ENCODE data around the gene INPP4B.
A peak's percentile ranks its signal among the peaks of the same experiment; 100 is the strongest.

The INPP4B gene

GRCh38 chr4:142719854-142720541 is 126.1 kb downstream of the INPP4B start:
- DNase-seq: peak; percentile 35

DNA sequence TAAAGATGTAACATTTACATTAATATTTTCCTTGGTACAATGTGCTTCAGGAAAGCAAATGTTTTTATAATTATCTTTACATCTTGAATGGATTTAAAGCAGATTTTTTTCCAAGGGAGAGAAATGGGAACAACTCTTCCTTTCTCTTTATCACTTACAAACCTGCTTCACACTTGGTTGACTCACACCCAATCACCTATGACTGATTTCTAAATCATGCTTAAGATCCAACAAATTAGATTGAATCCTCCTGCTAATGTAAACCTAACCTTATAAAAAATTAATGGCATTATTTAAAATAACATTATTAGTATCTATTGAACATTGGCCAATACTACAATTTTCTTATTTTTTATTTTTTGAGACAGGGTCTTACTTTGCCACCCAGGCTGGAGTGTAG is 127.1 kb downstream of the INPP4B start:
- DNase-seq: no peak

DNA sequence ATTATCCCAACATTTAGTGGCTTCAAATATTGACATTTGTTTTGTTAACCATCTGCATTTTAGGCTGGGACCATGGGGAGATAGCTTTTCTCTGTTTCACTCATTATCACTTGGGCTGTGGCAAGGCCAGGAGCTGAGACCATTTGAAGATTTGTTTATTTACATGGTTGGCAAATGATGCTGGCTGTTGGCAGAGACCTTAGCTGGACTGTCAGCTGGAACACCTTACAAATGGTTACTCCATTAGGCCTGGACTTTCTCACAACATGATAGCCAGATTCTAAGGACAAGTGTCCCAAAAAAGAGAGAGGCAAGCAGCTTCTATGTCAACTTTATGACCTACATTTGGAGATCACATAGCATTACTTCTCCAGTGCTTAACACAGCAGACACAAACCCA is 130.4 kb downstream of the INPP4B start:
- DNase-seq: no peak

GRCh38 chr4:142713282-142714030 is 132.6 kb downstream of the INPP4B start:
- peak; percentile 26 for DNase-seq

DNA sequence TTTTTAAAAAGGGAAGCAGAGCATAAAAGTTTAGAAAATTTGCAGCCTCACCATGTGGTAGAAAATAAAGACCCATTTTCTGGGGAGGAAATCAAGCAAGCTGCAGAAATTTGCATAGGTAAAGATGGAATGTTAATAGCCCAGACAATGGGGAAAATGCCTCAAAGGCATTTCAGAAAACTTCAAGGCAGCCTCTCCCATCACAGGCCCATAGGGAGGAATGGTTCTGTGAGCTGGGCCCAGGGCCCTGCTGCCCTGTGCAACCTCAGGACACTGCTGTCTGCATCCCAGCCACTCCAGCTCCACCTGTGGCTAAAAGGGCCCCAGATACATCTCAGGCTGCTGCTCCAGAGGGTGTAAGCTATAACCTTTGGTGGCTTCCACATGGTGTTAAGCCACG is 137.9 kb downstream of the INPP4B start:
- no peak for DNase-seq

DNA sequence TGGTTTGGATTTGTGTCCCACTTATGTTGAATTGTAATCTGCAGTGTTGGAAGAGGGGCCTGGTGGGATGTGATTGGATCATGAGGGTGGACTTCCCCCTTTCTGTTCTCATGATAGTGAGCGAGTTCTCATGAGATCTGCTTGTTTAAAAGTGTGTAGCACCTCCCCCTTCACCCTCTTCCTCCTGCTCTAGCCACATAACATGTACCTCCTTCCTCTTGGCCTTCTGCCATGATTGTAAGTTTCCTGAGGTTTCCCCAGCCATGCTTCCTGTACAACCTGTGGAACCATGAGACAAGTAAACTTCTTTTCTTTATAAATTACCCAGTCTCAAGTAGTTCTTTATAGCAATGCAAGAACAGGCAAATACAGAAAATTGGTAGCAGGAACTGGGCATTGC is 138.7 kb downstream of the INPP4B start:
- no peak for DNase-seq

GRCh38 chr4:142706381-142706780 is 139.7 kb downstream of the INPP4B start:
- no peak for DNase-seq

GRCh38 chr4:142705820-142706219 is 140.3 kb downstream of the INPP4B start:
- no peak for DNase-seq

DNA sequence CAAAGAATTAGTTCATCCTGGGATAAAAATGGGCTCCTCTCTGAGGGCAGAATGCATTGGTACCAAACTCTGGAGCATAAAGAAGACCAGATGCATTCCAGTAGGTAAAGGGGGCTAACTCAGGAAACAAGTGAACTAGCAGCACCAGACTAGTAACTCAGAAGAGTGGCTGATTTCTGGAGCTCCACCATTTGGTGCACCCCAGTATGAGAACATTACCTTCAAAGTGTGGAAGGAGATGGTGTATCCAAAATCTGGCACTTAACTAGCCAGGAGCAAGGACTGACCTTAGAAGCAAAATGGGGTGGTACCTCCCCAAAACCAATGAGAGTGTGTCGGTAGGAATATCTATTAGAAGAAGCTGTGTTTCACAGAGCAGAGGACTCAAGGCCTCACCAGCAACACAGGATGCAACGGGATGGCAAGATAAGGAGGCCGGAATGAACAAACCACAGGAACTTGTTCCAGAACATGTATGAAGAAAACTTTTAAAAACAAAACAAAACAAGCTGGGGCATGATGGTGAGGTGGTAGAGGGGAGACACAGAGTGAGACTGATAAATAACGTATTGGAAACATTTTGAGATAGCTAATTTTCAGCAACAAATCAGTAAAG is 142.3 kb downstream of the INPP4B start:
- no peak for DNase-seq

GRCh38 chr4:142701017-142701416 is 145.1 kb downstream of the INPP4B start:
- DNase-seq: no peak

DNA sequence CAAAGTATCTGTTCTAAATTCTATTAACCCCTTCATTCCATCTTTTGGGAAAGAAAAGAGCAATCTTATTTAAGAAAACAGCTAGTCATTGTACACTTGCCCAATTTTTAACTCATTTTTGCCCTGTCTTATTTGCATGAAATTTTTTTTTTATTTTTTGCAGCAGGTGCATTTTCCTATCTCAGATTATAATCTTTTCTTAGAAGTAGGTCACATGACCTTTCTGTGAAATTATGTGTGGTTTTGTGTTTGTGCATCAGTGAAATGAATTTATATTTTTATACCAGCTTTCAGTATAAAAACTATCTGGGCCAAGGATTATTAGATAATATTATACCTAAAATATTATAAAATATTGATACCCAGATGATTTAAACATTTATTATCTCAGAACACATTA is 145.6 kb downstream of the INPP4B start:
- DNase-seq: no peak

- DNase-seq: no peak
Observed at GRCh38 chr4:142698552-142698951, 147.5 kb downstream of the INPP4B start.

GRCh38 chr4:142697928-142698327 is 148.2 kb downstream of the INPP4B start:
- no peak for DNase-seq

- no peak for DNase-seq
Observed at GRCh38 chr4:142697320-142697719, 148.8 kb downstream of the INPP4B start.

- DNase-seq: no peak
Observed at GRCh38 chr4:142696334-142697122, 149.6 kb downstream of the INPP4B start.

- DNase-seq: no peak
Observed at GRCh38 chr4:142690406-142691163, 155.5 kb downstream of the INPP4B start.

DNA sequence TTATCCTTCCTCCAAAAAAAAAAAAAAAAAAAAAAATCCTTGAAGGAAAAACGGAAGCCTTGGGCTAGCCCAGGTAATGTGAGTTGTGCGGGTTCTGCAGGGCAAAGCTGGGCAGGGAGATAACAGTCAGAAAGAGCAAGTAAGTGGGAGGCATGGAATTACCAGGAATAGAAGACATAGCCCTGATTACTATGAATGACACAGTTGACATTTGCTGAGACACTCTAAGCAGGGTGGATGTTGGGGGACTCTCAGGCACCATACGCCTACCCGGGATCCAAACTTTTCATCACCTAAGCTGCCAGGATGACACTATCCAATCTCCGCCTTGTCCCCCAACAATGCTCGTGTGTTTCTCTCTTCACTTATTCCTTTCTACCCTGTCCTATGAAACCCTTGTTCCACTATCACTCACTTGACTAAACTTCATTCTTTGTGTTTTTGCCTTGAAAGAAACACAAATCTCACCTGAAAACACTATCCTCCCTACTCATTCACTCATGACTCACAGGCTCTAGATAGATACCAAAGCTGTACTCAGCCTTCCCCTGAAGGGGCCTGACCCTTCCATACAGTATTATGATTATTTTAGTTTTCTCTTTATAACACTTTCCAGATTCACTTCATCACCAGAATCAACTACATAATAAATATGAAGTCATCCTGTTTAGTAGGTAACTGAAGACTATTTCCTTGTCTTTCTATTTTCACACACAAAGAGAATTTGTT is 158.4 kb downstream of the INPP4B start:
- DNase-seq: no peak

DNA sequence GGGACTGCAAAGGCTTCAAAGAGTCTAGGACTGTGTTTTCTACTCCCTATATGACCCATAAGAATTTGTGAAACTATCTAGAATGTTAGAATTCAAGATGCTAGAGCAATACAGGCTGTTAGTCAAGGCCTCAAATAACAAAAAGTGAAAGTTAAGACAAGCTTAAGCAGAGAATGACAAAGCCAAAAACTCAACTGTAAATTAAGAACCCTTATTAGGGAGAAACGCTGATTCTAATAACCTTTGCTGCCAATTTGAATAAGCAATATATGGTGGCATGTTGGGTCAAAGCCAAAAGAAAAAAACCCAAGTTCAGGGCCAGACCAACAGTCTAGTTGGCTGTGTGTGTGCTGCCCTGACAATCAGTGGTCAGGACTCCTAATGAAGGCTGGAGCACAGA is 160.0 kb downstream of the INPP4B start:
- DNase-seq: no peak

GRCh38 chr4:142683997-142684396 is 162.1 kb downstream of the INPP4B start:
- no peak for DNase-seq

- DNase-seq: no peak
Observed at GRCh38 chr4:142683503-142683902, 162.6 kb downstream of the INPP4B start.

DNA sequence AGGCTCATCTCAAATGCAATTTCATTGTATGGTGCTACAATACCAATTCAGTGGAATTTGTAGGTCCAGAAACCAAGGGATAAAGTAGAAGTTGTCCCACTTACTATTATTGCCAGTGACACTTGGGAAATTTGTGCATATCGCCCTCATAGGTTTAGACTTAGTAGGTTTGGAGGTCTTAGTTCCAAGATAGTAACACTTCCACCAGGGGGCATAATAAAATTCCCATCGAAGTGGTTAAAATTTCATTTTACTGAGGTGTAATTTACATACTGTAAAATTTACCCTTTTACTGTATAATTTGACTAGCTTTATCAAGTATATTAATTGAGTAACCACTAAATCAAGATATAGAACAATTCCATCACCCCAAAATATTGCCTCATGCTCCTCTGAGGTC is 174.6 kb downstream of the INPP4B start:
- no peak for DNase-seq

GRCh38 chr4:142663828-142664227 is 182.3 kb downstream of the INPP4B start:
- DNase-seq: no peak

All from activated CD4-positive, alpha-beta T cell treated with anti-CD3 and anti-CD28 coated beads, Interleukin-2, amount 50 U/mL, for 16 hours (primary cell).